HL-60 (cell line): ENCODE results near the gene ABHD16B.

Experiments used
- DNase-seq, 2 experiments: peaks; one replicate each; pipeline ENCODE4 v3.0.0-alpha.2; 2010 to 2020; ENCODE audit warnings: low read depth in 1 of 2, low spot score in 1 of 2
- H3K27ac ChIP-seq: fragments of 250-450 bp; sonication (Bioruptor Pico); replicated peaks from 2 replicates; pipeline ENCODE4 v1.5.1; 2020; ENCODE audit warnings: mild to moderate bottlenecking, moderate library complexity
- H3K27me3 ChIP-seq: fragments of 250-450 bp; sonication (Bioruptor Pico); 2 replicates; pipeline ENCODE4 v1.5.1; 2021; ENCODE audit warnings: mild to moderate bottlenecking, moderate library complexity; ENCODE audit not compliant: insufficient read depth, poor library complexity, severe bottlenecking
- H3K4me3 ChIP-seq: replicated peaks from 2 replicates; pipeline ENCODE4 v1.5.1; 2011; ENCODE audit warnings: mild to moderate bottlenecking, control low read depth, low read length; ENCODE audit not compliant: insufficient read depth
- GABPA ChIP-seq: IDR thresholded peaks from 2 replicates; pipeline ENCODE4 v1.6.1; 2012; ENCODE audit warnings: low read depth
- POLR2AphosphoS5 ChIP-seq: IDR thresholded peaks from 2 replicates; pipeline ENCODE4 v1.6.1; 2012; ENCODE audit warnings: low read depth
- SPI1 ChIP-seq: IDR thresholded peaks from 2 replicates; pipeline ENCODE4 v1.6.1; 2012; ENCODE audit warnings: low read depth, mild to moderate bottlenecking, borderline replicate concordance
- TF ChIP-seq, protein P1 (sequence below): IDR thresholded peaks from 2 replicates; pipeline ENCODE4 v1.6.1; 2012; ENCODE audit warnings: low read depth; ENCODE audit not compliant: insufficient replicate concordance
- TF ChIP-seq, protein P2 (sequence below): IDR thresholded peaks from one replicate; pipeline ENCODE4 v1.5.1; 2011; ENCODE audit warnings: low read length, control low read depth, inconsistent platforms; ENCODE audit not compliant: insufficient read depth

ABHD16B gene

DNA sequence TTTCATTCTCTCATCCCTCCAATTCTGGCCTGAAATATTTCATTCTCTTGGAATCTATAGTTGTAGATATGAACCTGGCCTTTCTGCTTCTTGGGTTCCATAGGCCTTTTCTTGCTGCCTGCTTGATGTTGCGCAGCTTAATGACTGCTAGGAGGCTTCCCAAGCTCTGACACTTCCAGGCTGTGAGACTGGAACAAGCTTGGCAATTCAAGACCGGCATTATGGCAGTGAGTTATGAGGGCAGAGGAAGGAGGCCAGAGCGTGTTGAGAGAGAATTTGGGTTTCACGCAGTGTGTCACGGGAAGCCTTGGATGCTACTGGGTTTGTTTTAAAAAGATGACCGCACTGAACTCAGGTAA lies 32.7 kb downstream of the ABHD16B start:
- TF ChIP-seq, protein P1, sequence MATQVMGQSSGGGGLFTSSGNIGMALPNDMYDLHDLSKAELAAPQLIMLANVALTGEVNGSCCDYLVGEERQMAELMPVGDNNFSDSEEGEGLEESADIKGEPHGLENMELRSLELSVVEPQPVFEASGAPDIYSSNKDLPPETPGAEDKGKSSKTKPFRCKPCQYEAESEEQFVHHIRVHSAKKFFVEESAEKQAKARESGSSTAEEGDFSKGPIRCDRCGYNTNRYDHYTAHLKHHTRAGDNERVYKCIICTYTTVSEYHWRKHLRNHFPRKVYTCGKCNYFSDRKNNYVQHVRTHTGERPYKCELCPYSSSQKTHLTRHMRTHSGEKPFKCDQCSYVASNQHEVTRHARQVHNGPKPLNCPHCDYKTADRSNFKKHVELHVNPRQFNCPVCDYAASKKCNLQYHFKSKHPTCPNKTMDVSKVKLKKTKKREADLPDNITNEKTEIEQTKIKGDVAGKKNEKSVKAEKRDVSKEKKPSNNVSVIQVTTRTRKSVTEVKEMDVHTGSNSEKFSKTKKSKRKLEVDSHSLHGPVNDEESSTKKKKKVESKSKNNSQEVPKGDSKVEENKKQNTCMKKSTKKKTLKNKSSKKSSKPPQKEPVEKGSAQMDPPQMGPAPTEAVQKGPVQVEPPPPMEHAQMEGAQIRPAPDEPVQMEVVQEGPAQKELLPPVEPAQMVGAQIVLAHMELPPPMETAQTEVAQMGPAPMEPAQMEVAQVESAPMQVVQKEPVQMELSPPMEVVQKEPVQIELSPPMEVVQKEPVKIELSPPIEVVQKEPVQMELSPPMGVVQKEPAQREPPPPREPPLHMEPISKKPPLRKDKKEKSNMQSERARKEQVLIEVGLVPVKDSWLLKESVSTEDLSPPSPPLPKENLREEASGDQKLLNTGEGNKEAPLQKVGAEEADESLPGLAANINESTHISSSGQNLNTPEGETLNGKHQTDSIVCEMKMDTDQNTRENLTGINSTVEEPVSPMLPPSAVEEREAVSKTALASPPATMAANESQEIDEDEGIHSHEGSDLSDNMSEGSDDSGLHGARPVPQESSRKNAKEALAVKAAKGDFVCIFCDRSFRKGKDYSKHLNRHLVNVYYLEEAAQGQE, result no peak
- no peak for TF ChIP-seq GABPA
- Histone ChIP-seq H3K4me3 (peak overlapping the region; percentile 55), H3K27ac (no peak overlapping the region), H3K27me3 (no peaks in the 10 kb centered on the region)
- no peak for DNase-seq

- peak; percentile 88 to 93 for DNase-seq
- Histone ChIP-seq H3K4me3 (peak within 1 kb of the TSS; percentile 72), H3K27me3 (no peaks in the 10 kb centered on the region), H3K27ac (peak within 1 kb of the TSS; percentile 86)
- TF ChIP-seq POLR2AphosphoS5, result peak; percentile 30; the same call in 1 of the 2 replicates
- TF ChIP-seq, protein P1, result no peak
Measured at GRCh38 chr20:63894358-63895201, 33.3 kb downstream of the ABHD16B start, which contains the start of gene DNAJC5. DNAJC5 (plus strand) TSS chr20:63895126; CDS start chr20:63928346, 33,220 bp downstream.

DNA sequence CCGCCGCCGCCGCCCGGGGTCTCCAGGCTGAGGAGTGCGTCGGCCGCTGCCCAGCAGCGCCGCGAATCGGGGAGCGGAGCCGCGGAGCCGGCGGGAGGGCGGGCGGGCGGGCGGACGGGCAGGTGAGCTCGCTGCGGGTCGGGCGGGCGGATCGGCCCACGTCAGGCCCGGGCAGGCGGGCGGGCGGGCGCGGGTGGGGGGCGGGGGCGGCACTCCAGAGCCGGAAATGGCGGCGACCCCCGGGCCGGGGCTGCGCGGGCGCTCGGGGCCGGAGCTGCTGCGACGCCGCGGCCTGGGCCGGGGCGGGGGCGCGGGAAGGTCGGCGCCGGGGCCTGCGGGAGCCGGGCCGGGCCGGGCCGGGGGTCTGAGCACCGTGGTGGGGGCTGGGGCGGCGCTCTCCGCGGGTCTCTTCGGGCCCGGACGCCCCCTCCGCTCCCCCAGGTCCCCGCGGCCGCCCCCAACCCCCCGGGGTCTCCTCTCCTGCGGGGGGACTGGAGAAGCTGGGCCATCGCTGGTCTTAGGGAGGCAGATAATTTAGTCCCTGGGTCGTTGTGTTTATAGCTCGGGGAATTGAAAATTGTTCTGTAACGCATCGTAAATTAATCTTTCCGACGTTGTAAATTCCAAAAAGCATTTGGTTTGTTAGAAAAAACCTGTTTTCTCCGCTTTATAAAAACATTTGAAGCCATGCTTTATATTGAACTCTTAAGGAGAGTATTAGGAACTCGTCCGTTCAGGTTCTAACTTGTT lies 34.1 kb downstream of the ABHD16B start:
- peak overlapping the region; percentile 86 for H3K27ac ChIP-seq
- H3K4me3 ChIP-seq, result peak overlapping the region; percentile 72
- DNase-seq, result no peak
- TF ChIP-seq SPI1 (no peak), GABPA (no peak), POLR2AphosphoS5 (no peak)
- TF ChIP-seq, protein P1, result no peak
- TF ChIP-seq, protein P2, sequence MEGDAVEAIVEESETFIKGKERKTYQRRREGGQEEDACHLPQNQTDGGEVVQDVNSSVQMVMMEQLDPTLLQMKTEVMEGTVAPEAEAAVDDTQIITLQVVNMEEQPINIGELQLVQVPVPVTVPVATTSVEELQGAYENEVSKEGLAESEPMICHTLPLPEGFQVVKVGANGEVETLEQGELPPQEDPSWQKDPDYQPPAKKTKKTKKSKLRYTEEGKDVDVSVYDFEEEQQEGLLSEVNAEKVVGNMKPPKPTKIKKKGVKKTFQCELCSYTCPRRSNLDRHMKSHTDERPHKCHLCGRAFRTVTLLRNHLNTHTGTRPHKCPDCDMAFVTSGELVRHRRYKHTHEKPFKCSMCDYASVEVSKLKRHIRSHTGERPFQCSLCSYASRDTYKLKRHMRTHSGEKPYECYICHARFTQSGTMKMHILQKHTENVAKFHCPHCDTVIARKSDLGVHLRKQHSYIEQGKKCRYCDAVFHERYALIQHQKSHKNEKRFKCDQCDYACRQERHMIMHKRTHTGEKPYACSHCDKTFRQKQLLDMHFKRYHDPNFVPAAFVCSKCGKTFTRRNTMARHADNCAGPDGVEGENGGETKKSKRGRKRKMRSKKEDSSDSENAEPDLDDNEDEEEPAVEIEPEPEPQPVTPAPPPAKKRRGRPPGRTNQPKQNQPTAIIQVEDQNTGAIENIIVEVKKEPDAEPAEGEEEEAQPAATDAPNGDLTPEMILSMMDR, result no peak
- H3K27me3 ChIP-seq, result no peaks in the 10 kb centered on the region

GRCh38 chr20:63895952-63896263 lies 34.6 kb downstream of the ABHD16B start:
- TF ChIP-seq, protein P2, result no peak
- no peak for TF ChIP-seq SPI1
- H3K4me3 ChIP-seq, result peak overlapping the region; percentile 72
- H3K27ac ChIP-seq, result peak overlapping the region; percentile 86
- DNase-seq, result no peak
- no peaks in the 10 kb centered on the region for H3K27me3 ChIP-seq
